HepG2 (cell line): ENCODE data around the gene FGF21. TPM values are rescaled to one million over a fixed set of nuclear protein-coding genes. Genes with fewer than 3 reads are reported as not detected.
A peak's percentile ranks its signal among the peaks of the same experiment; 100 is the strongest.

Experiments used
- AGO1 ChIP-seq: fragments of 200-400 bp; formaldehyde crosslinking; IDR thresholded peaks from 2 replicates; pipeline ENCODE4 v1.6.1; 2017; ENCODE audit warnings: mild to moderate bottlenecking, low read depth, low read length, moderate library complexity; ENCODE audit not compliant: poor library complexity, severe bottlenecking
- BRD4 ChIP-seq: sonication (generic); formaldehyde crosslinking; IDR thresholded peaks from 2 replicates; pipeline ENCODE4 v1.4.0; 2020; ENCODE audit warnings: missing genetic modification reagents
- ERF ChIP-seq: IDR thresholded peaks from 2 replicates; pipeline ENCODE4 v1.6.1; 2018; ENCODE audit warnings: missing biosample characterization, missing genetic modification reagents
- FOXO1 ChIP-seq: sonication (generic); formaldehyde crosslinking; IDR thresholded peaks from 2 replicates; pipeline ENCODE4 v1.4.0; 2020; ENCODE audit warnings: missing genetic modification reagents
- PHF21A ChIP-seq: sonication (generic); formaldehyde crosslinking; IDR thresholded peaks from 2 replicates; pipeline ENCODE4 v1.5.0; 2020; ENCODE audit warnings: mild to moderate bottlenecking, missing genetic modification reagents
- RXRA ChIP-seq: sonication (generic); formaldehyde crosslinking; IDR thresholded peaks from 2 replicates; pipeline ENCODE4 v1.5.1; 2020; ENCODE audit warnings: missing genetic modification reagents
- SIN3A ChIP-seq: IDR thresholded peaks from 2 replicates; pipeline ENCODE4 v1.6.1; 2011; ENCODE audit warnings: low read depth, mild to moderate bottlenecking, control low read depth, low read length, borderline replicate concordance
- SP2 ChIP-seq: sonication (generic); formaldehyde crosslinking; IDR thresholded peaks from 2 replicates; pipeline ENCODE4 v1.5.1; 2020; ENCODE audit warnings: mild to moderate bottlenecking, missing genetic modification reagents
- TBP ChIP-seq: sonication (generic); formaldehyde crosslinking; IDR thresholded peaks from 2 replicates; pipeline ENCODE4 v1.5.0; 2020; ENCODE audit warnings: missing genetic modification reagents
- THAP11 ChIP-seq: IDR thresholded peaks from 2 replicates; pipeline ENCODE4 v1.6.1; 2016; ENCODE audit warnings: missing biosample characterization, missing genetic modification reagents
- ZNF143 ChIP-seq: sonication (generic); formaldehyde crosslinking; IDR thresholded peaks from 2 replicates; pipeline ENCODE4 v1.4.0; 2020; ENCODE audit warnings: missing genetic modification reagents
- ZNF709 ChIP-seq: sonication (generic); formaldehyde crosslinking; IDR thresholded peaks from 2 replicates; pipeline ENCODE4 v1.5.0; 2020; ENCODE audit warnings: mild to moderate bottlenecking, missing genetic modification reagents
- ZNF749 ChIP-seq: sonication (generic); formaldehyde crosslinking; IDR thresholded peaks from 2 replicates; pipeline ENCODE4 v1.8.0; 2022; ENCODE audit warnings: mild to moderate bottlenecking, missing genetic modification reagents, moderate library complexity, borderline replicate concordance
- ZNF772 ChIP-seq: sonication (generic); formaldehyde crosslinking; IDR thresholded peaks from 2 replicates; pipeline ENCODE4 v1.5.0; 2020; ENCODE audit warnings: mild to moderate bottlenecking, missing genetic modification reagents
- ZNF773 ChIP-seq: sonication (generic); formaldehyde crosslinking; IDR thresholded peaks from 2 replicates; pipeline ENCODE4 v1.4.0; 2020; ENCODE audit warnings: missing genetic modification reagents, borderline replicate concordance
- ZNF839 ChIP-seq: sonication (generic); formaldehyde crosslinking; IDR thresholded peaks from 2 replicates; pipeline ENCODE4 v1.4.0; 2020; ENCODE audit warnings: missing genetic modification reagents, mild to moderate bottlenecking, borderline replicate concordance
- polyA plus RNA-seq, 8 experiments: library from polyadenylated mRNA; depleted of rRNA in 3 of 8; stranded (reverse) in 7 of 8; unstranded in 1 of 8; fragments of >200 nt; fragmentation: Illumina TruSeq in 4 of 8; extraction: Trizol in 4 of 8; gene quantifications; 2 replicates each; pipeline versions ENCODE4 v1.2.1 to v1.2.3, GENCODE V29; 2011 to 2016; ENCODE audit warnings: low read depth in 4 of 8, missing spikeins in 1 of 8, mixed read lengths in 1 of 8; ENCODE audit not compliant: insufficient read depth in 1 of 8
- total RNA-seq, 5 experiments: library from RNA; depleted of rRNA; stranded (reverse); fragments of >200 nt; fragmentation: Illumina TruSeq; extraction: Trizol; gene quantifications; 2 replicates each; pipeline ENCODE4 v1.2.3, GENCODE V29; 2016; ENCODE audit warnings: low read depth in 1 of 5
- TF ChIP-seq, protein P1 (sequence below): sonication (generic); formaldehyde crosslinking; IDR thresholded peaks from 2 replicates; pipeline ENCODE4 v1.8.0; 2022; ENCODE audit warnings: low read depth, missing genetic modification reagents
- TF ChIP-seq, protein P2 (sequence below): sonication (generic); formaldehyde crosslinking; IDR thresholded peaks from 2 replicates; pipeline ENCODE4 v1.5.0; 2020; ENCODE audit warnings: missing genetic modification reagents
- TF ChIP-seq, protein P3 (sequence below): fragments of 450-650 bp; IDR thresholded peaks from 2 replicates; pipeline ENCODE4 v1.6.1; 2016
- TF ChIP-seq, protein P4 (sequence below): sonication (generic); formaldehyde crosslinking; IDR thresholded peaks from 2 replicates; pipeline ENCODE4 v1.4.0; 2020; ENCODE audit warnings: missing genetic modification reagents, borderline replicate concordance

The FGF21 gene
- total and polyA plus RNA-seq, 2 of the 13 experiments (the other 11 are each of a cell fraction or from before 2014, with no cell fraction given) = 0.17 TPM; not detected in 1

DNA sequence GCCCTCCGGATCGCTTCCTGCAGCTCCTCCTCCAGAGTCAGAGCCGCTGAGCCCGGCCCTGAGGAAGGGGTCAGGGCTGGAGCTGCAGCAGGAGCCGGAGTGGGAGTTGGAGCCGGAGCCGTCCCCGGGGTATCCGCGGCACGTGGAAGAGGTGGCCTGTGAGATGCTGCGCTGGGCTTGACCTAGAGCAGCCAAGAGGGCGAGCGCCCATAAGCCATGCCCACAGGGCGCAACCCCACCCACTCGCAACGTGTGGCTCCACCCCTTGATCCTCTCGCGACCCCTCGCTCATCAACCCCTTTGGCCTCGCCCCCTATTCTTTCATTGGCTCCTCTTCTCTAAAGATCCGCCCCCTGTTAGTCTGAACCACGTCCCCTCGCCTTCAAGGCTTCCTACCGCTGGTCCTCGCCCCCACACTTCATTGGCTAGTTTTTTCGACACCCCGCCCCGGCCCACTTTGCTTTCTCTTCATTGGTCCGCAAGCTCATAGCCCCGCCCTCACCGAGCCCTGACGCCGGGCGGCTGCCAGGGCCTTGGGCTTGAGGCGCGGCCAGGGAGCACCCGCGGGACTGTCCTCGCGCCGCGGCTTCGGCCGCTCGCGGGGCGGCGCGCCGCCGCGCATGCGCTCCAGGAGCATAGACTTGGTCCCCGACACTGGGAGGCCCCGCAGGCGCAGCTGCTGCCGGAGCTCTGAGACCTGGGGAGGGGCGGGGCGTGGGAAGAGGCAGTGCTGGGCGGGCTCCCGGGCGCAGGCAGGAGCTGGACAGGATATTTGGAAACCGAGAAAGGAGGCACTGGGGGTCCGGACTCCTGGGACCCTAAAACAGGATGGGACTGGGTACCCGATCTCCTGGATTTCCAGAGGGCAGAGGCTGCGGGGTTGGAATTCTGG, 41.2 kb upstream of the FGF21 start (continued):
- TF ChIP-seq, protein P1, sequence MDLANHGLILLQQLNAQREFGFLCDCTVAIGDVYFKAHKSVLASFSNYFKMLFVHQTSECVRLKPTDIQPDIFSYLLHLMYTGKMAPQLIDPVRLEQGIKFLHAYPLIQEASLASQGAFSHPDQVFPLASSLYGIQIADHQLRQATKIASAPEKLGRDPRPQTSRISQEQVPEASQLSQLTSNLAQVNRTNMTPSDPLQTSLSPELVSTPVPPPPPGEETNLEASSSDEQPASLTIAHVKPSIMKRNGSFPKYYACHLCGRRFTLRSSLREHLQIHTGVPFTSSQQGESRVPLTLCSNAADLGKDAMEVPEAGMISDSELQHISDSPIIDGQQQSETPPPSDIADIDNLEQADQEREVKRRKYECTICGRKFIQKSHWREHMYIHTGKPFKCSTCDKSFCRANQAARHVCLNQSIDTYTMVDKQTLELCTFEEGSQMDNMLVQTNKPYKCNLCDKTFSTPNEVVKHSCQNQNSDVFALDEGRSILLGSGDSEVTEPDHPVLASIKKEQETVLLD (CRISPR knock-in tag) = no peak
- no peak for TF ChIP-seq ZNF143
- no peak for TF ChIP-seq BRD4 (CRISPR knock-in tag)
- TF ChIP-seq, protein P2, sequence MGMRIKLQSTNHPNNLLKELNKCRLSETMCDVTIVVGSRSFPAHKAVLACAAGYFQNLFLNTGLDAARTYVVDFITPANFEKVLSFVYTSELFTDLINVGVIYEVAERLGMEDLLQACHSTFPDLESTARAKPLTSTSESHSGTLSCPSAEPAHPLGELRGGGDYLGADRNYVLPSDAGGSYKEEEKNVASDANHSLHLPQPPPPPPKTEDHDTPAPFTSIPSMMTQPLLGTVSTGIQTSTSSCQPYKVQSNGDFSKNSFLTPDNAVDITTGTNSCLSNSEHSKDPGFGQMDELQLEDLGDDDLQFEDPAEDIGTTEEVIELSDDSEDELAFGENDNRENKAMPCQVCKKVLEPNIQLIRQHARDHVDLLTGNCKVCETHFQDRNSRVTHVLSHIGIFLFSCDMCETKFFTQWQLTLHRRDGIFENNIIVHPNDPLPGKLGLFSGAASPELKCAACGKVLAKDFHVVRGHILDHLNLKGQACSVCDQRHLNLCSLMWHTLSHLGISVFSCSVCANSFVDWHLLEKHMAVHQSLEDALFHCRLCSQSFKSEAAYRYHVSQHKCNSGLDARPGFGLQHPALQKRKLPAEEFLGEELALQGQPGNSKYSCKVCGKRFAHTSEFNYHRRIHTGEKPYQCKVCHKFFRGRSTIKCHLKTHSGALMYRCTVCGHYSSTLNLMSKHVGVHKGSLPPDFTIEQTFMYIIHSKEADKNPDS = no peak
- peak; percentile 32; the same call in 1 of the 2 replicates for TF ChIP-seq PHF21A
- TF ChIP-seq, protein P3, sequence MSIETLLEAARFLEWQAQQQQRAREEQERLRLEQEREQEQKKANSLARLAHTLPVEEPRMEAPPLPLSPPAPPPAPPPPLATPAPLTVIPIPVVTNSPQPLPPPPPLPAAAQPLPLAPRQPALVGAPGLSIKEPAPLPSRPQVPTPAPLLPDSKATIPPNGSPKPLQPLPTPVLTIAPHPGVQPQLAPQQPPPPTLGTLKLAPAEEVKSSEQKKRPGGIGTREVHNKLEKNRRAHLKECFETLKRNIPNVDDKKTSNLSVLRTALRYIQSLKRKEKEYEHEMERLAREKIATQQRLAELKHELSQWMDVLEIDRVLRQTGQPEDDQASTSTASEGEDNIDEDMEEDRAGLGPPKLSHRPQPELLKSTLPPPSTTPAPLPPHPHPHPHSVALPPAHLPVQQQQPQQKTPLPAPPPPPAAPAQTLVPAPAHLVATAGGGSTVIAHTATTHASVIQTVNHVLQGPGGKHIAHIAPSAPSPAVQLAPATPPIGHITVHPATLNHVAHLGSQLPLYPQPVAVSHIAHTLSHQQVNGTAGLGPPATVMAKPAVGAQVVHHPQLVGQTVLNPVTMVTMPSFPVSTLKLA = 0 out of 2 replicates have a peak, but pooled peaks have one; percentile 33
- no peak for TF ChIP-seq ZNF839 (CRISPR knock-in tag)
- TF ChIP-seq ZNF709 (CRISPR knock-in tag) = no peak
- no peak for TF ChIP-seq ZNF749 (CRISPR knock-in tag)
- TF ChIP-seq, protein P4, sequence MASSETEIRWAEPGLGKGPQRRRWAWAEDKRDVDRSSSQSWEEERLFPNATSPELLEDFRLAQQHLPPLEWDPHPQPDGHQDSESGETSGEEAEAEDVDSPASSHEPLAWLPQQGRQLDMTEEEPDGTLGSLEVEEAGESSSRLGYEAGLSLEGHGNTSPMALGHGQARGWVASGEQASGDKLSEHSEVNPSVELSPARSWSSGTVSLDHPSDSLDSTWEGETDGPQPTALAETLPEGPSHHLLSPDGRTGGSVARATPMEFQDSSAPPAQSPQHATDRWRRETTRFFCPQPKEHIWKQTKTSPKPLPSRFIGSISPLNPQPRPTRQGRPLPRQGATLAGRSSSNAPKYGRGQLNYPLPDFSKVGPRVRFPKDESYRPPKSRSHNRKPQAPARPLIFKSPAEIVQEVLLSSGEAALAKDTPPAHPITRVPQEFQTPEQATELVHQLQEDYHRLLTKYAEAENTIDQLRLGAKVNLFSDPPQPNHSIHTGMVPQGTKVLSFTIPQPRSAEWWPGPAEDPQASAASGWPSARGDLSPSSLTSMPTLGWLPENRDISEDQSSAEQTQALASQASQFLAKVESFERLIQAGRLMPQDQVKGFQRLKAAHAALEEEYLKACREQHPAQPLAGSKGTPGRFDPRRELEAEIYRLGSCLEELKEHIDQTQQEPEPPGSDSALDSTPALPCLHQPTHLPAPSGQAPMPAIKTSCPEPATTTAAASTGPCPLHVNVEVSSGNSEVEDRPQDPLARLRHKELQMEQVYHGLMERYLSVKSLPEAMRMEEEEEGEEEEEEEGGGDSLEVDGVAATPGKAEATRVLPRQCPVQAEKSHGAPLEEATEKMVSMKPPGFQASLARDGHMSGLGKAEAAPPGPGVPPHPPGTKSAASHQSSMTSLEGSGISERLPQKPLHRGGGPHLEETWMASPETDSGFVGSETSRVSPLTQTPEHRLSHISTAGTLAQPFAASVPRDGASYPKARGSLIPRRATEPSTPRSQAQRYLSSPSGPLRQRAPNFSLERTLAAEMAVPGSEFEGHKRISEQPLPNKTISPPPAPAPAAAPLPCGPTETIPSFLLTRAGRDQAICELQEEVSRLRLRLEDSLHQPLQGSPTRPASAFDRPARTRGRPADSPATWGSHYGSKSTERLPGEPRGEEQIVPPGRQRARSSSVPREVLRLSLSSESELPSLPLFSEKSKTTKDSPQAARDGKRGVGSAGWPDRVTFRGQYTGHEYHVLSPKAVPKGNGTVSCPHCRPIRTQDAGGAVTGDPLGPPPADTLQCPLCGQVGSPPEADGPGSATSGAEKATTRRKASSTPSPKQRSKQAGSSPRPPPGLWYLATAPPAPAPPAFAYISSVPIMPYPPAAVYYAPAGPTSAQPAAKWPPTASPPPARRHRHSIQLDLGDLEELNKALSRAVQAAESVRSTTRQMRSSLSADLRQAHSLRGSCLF (CRISPR knock-in tag) = no peak
- no peak for TF ChIP-seq FOXO1
- no peak; the same call in none of the 2 replicates for TF ChIP-seq THAP11
- TF ChIP-seq SIN3A = no peak
- TF ChIP-seq ZNF773 (CRISPR knock-in tag) = no peak
- no peak for TF ChIP-seq TBP (CRISPR knock-in tag)
- TF ChIP-seq ZNF772 (CRISPR knock-in tag) = no peak
- TF ChIP-seq SP2 = peak; percentile 88
- TF ChIP-seq AGO1 = peak; percentile 61
- TF ChIP-seq RXRA (CRISPR knock-in tag) = peak; percentile 66
- TF ChIP-seq ERF (CRISPR knock-in tag) = no peak; the same call in none of the 2 replicates
